K562 (cell line): ENCODE data around the gene YPEL5. TPM values are rescaled to one million over a fixed set of nuclear protein-coding genes. Genes with fewer than 3 reads are reported as not detected.

Source experiments
- ATAC-seq: fragments of 200-7000 bp; cut with Tn5 transposase; 3 replicates; pipeline ENCODE4 v1.9.1; 2020; ENCODE audit warnings: moderate library complexity
- BruUV-seq: library from RNA; stranded (reverse); fragments of 400-500 nt; replicated peaks from 2 replicates; lab custom pipeline; 2021; lab: Mats Ljungman, UMichigan
- CTCF ChIA-PET: fragments of 300-600 bp; formaldehyde crosslinking; extraction: SDS; loops from one replicate; lab custom pipeline; 2021; ENCODE audit warnings: low intra/inter-chr PET ratio; lab: Yijun Ruan, JAX
- POLR2A ChIA-PET: fragments of 300-600, 350-650 bp; sonication (Branson Sonifier 250); formaldehyde crosslinking; extraction: SDS; loops from one replicate; lab custom pipeline; 2021; ENCODE audit warnings: antibody characterized with exemption, inconsistent platforms; lab: Yijun Ruan, JAX
- DNase-seq, 4 experiments: peaks; one replicate each; pipeline versions ENCODE4 v3.0.0 to v3.0.0-alpha.2; 2011 to 2018; ENCODE audit warnings: low spot score in 3 of 4, mixed read lengths in 3 of 4; ENCODE audit errors: extremely low read depth in 1 of 4
- FAIRE-seq: peaks from 2 replicates; lab custom pipeline; 2011; peaks lifted over from hg19 to GRCh38; lab: Jason Lieb, UNC
- H2AFZ ChIP-seq: 2 replicates; pipeline ENCODE4 v1.6.0; 2011; ENCODE audit warnings: low read depth, low read length, control low read depth, inconsistent platforms
- H3K27ac ChIP-seq: fragments of 200-600 bp; 3 replicates; pipeline ENCODE4 v1.8.0; 2011; ENCODE audit warnings: low read depth, mild to moderate bottlenecking, control low read depth, inconsistent platforms, low read length, moderate library complexity, mixed read lengths; ENCODE audit errors: extremely low read depth
- H3K27me3 ChIP-seq, 2 experiments: fragments of 300-600 bp in 1 of 2; 2 replicates in 1 of 2; 3 replicates in 1 of 2; pipeline versions ENCODE4 v1.6.0 to v1.8.0; 2011; ENCODE audit warnings: inconsistent platforms in 2 of 2, low read length in 2 of 2, mild to moderate bottlenecking in 1 of 2, mixed read lengths in 1 of 2, moderate library complexity in 1 of 2; ENCODE audit not compliant: control insufficient read depth in 2 of 2, insufficient read depth in 2 of 2
- H3K36me3 ChIP-seq: fragments of 300-600 bp; 3 replicates; pipeline ENCODE4 v1.8.0; 2011; ENCODE audit warnings: mild to moderate bottlenecking, low read length, inconsistent platforms; ENCODE audit not compliant: control insufficient read depth, insufficient read depth
- H3K4me1 ChIP-seq, 2 experiments: fragments of 200-600 bp in 1 of 2; replicated peaks in 1 of 2; 2 replicates in 1 of 2; 3 replicates in 1 of 2; pipeline versions ENCODE4 v1.5.1 to v1.8.0; 2011; ENCODE audit warnings: inconsistent platforms in 2 of 2, low read length in 2 of 2, mild to moderate bottlenecking in 1 of 2, mixed read lengths in 1 of 2, moderate library complexity in 1 of 2; ENCODE audit not compliant: control insufficient read depth in 2 of 2, insufficient read depth in 2 of 2
- H3K4me2 ChIP-seq: 2 replicates; pipeline ENCODE4 v1.6.1; 2011; ENCODE audit warnings: low read length, control low read depth, inconsistent platforms, mixed read lengths; ENCODE audit not compliant: insufficient read depth
- H3K4me3 ChIP-seq: fragments of 200-600 bp; sonication (generic), shearing (Covaris generic); 2 replicates; pipeline ENCODE4 v1.5.1; 2016; ENCODE audit warnings: control low read depth, inconsistent platforms
- H3K79me2 ChIP-seq: fragments of 200-600 bp; 3 replicates; pipeline ENCODE4 v1.8.0; 2011; ENCODE audit warnings: low read length, inconsistent platforms; ENCODE audit not compliant: control insufficient read depth, insufficient read depth
- H3K9ac ChIP-seq, 2 experiments: 2 replicates each; pipeline versions ENCODE4 v1.6.0 to v1.6.1; 2011; ENCODE audit warnings: low read depth in 2 of 2, low read length in 2 of 2, control low read depth in 1 of 2, inconsistent platforms in 1 of 2, mild to moderate bottlenecking in 1 of 2, mixed read lengths in 1 of 2; ENCODE audit not compliant: insufficient read depth in 1 of 2
- H3K9me1 ChIP-seq: one replicate; pipeline ENCODE4 v1.6.0; 2011; ENCODE audit warnings: inconsistent platforms, mild to moderate bottlenecking, low read length, moderate library complexity; ENCODE audit not compliant: control insufficient read depth, insufficient read depth
- H3K9me3 ChIP-seq: replicated peaks from 2 replicates; pipeline ENCODE4 v1.5.1; 2011; ENCODE audit warnings: low read depth, low read length, inconsistent platforms; ENCODE audit not compliant: control insufficient read depth, insufficient read depth
- H4K20me1 ChIP-seq: replicated peaks from 2 replicates; pipeline ENCODE4 v1.6.1; 2011; ENCODE audit warnings: low read length, inconsistent platforms, mixed read lengths; ENCODE audit not compliant: control insufficient read depth, insufficient read depth
- EGR1 ChIP-seq: fragments of 450-650 bp; conservative IDR thresholded peaks from 2 replicates; pipeline ENCODE4 v1.6.1; 2017; ENCODE audit warnings: mild to moderate bottlenecking
- MTA2 ChIP-seq: fragments of 450-650 bp; IDR thresholded peaks from 2 replicates; pipeline ENCODE4 v1.6.1; 2016; ENCODE audit warnings: low read depth
- MYC ChIP-seq, 2 experiments: fragments of 250-450 bp in 1 of 2; sonication (Bioruptor Pico) in 1 of 2; IDR thresholded peaks; 2 replicates each; pipeline versions ENCODE4 v1.5.1 to v1.6.1; 2012 to 2021; ENCODE audit warnings: low read depth in 2 of 2, borderline replicate concordance in 1 of 2, improper control_type of control experiment in 1 of 2, low read length in 1 of 2, mild to moderate bottlenecking in 1 of 2, moderate library complexity in 1 of 2
- NFE2 ChIP-seq: IDR thresholded peaks from 2 replicates; pipeline ENCODE4 v1.6.1; 2014; ENCODE audit warnings: antibody characterized with exemption, low read depth
- NFRKB ChIP-seq: fragments of 450-650 bp; IDR thresholded peaks from 2 replicates; pipeline ENCODE4 v1.6.1; 2016; ENCODE audit warnings: low read depth
- POLR2A ChIP-seq: fragments of 450-650 bp; conservative IDR thresholded peaks from 2 replicates; pipeline ENCODE4 v1.6.1; 2016
- RCOR1 ChIP-seq, 2 experiments: IDR thresholded peaks; 2 replicates each; pipeline ENCODE4 v1.6.1; 2012; ENCODE audit warnings: low read depth in 2 of 2, low read length in 2 of 2, borderline replicate concordance in 1 of 2, improper control_type of control experiment in 1 of 2
- SMAD1 ChIP-seq: fragments of 150-350 bp; IDR thresholded peaks from 2 replicates; pipeline ENCODE4 v1.6.1; 2014; ENCODE audit warnings: low read length, low read depth; ENCODE audit not compliant: partially characterized antibody
- TCFL5 ChIP-seq: fragments of 250-450 bp; sonication (Bioruptor Pico); conservative IDR thresholded peaks from 2 replicates; pipeline ENCODE4 v1.6.1; 2021; ENCODE audit warnings: mild to moderate bottlenecking, moderate library complexity, matching md5 sums
- ZNF445 ChIP-seq: fragments of 250-450 bp; sonication (Bioruptor Pico); IDR thresholded peaks from 2 replicates; pipeline ENCODE4 v1.4.0; 2020; ENCODE audit warnings: low read depth, mild to moderate bottlenecking, moderate library complexity
- WGBS: fragments of 100-300 bp; shearing (Covaris generic); methylation state at CpG from one replicate; pipeline ENCODE4 v1.1.6; 2016; ENCODE audit warnings: low coverage, mixed read lengths; ENCODE audit not compliant: insufficient coverage; ENCODE audit errors: missing lambda C conversion rate; 5-methylcytosine and 5-hydroxymethylcytosine counted together
- in situ Hi-C: fragments of 300-500 bp; cut with MboI; formaldehyde crosslinking; loops from 4 replicates; pipeline ENCODE4 v1.15.0; 2018; ENCODE audit warnings: inconsistent platforms, mixed read lengths
- intact Hi-C: fragments of 100-400 bp; cut with micrococcal nuclease; formaldehyde crosslinking; loops from 2 replicates; pipeline ENCODE4 v1.14.2; 2022
- polyA plus RNA-seq, 8 experiments: library from polyadenylated mRNA; depleted of rRNA in 4 of 8; stranded (reverse) in 5 of 8; unstranded in 3 of 8; fragments of >200 nt; fragmentation: Nextera tagmentation in 2 of 8; fragmentation: Illumina TruSeq in 1 of 8; extraction: Ambion mirVana in 2 of 8; extraction: Trizol in 1 of 8; gene quantifications; 2 replicates each; pipeline versions ENCODE4 v1.2.1 to v1.2.3, GENCODE V29; 2011 to 2014; ENCODE audit warnings: inconsistent platforms in 1 of 8, missing spikeins in 1 of 8
- total RNA-seq, 7 experiments: library from RNA; depleted of rRNA in 6 of 7; stranded (reverse); fragments of >200 nt in 6 of 7; fragmentation: Illumina TruSeq in 2 of 7; extraction: Trizol in 2 of 7; gene quantifications; 2 replicates each; pipeline versions ENCODE4 v1.2.1 to v1.2.3, GENCODE V29; 2011 to 2021; ENCODE audit warnings: low replicate concordance in 1 of 7
- TF ChIP-seq, protein P1 (sequence below): IDR thresholded peaks from 2 replicates; pipeline ENCODE4 v1.6.1; 2011; ENCODE audit not compliant: insufficient read length; ENCODE audit errors: extremely low read depth
- TF ChIP-seq, protein P2 (sequence below): fragments of 450-650 bp; formaldehyde crosslinking; conservative IDR thresholded peaks from 2 replicates; pipeline ENCODE4 v1.4.0; 2022; ENCODE audit warnings: mild to moderate bottlenecking, missing genetic modification characterization
- TF ChIP-seq, protein P3 (sequence below): fragments of 250-450 bp; sonication (Bioruptor Pico); IDR thresholded peaks from 2 replicates; pipeline ENCODE4 v1.8.0; 2021; ENCODE audit warnings: borderline replicate concordance, mild to moderate bottlenecking, moderate library complexity; ENCODE audit not compliant: poor library complexity, severe bottlenecking
- TF ChIP-seq, protein P4 (sequence below): fragments of 150-350 bp; IDR thresholded peaks from 2 replicates; pipeline ENCODE4 v1.6.1; 2014; ENCODE audit warnings: low read depth, mild to moderate bottlenecking, low read length, borderline replicate concordance
- TF ChIP-seq, protein P5 (sequence below): fragments of 250-450 bp; sonication (Bioruptor Pico); IDR thresholded peaks from 2 replicates; pipeline ENCODE4 v1.8.0; 2021; ENCODE audit warnings: moderate library complexity, mild to moderate bottlenecking, inconsistent platforms

The YPEL5 gene
- total and polyA plus RNA-seq, 9 of the 15 experiments (the other 6 are each of a cell fraction or from before 2014, with no cell fraction given): 5.4 to 34.4 (median 12.3) TPM

DNA sequence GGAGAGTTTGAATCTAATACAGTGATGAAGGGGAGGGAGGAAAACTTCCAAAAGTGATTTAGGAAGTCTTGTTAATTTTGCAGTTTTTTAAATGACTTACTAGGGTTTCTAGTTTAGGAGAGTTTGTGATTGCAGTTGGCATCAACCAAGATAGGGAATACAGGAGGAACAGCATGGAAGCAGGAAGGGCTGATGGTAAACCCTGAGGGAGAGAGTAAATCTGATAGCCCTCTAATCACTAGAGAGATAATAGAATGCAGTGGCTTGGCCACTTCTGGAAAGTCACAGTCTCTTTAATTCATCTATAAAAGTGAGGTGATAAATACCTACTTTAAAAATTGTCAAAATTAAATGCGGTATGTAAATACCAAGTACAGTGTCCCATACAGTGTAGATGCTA is 5.6 kb downstream of the YPEL5 start:
- H3K9ac ChIP-seq: no peak overlapping the region
- no peaks in the 10 kb centered on the region for H3K36me3 ChIP-seq
- no peak overlapping the region for H3K4me2 ChIP-seq
- H3K9me1 ChIP-seq: no peaks in the 10 kb centered on the region
- no peaks in the 10 kb centered on the region for H4K20me1 ChIP-seq
- 100% methylated on average over 1 of the region's 1 CpG for WGBS
- FAIRE-seq (no peak), ATAC-seq (no peak), DNase-seq (no peak)
- POLR2A ChIA-PET: no interaction called here
- H3K27ac ChIP-seq: no peak overlapping the region
- H3K9me3 ChIP-seq: no peaks in the 10 kb centered on the region
- no peak overlapping the region for H2AFZ ChIP-seq
- CTCF ChIA-PET: no interaction called here
- no peaks in the 10 kb centered on the region for H3K79me2 ChIP-seq
- H3K4me1 ChIP-seq: peaks cover 5 to 28% of the 10 kb centered on the region in 2 experiments; a peak in 4 of 5 replicates
- no peaks in the 10 kb centered on the region for H3K27me3 ChIP-seq
- BruUV-seq: no TSS peak
- H3K4me3 ChIP-seq: no peak overlapping the region
- in situ Hi-C loops (loop anchor here (25.0 kb wide), 2 partner anchors 1010 to 1185 kb away; no protein-coding TSS in a partner anchor), intact Hi-C loops (no loop called here)
- TF ChIP-seq, protein P1, sequence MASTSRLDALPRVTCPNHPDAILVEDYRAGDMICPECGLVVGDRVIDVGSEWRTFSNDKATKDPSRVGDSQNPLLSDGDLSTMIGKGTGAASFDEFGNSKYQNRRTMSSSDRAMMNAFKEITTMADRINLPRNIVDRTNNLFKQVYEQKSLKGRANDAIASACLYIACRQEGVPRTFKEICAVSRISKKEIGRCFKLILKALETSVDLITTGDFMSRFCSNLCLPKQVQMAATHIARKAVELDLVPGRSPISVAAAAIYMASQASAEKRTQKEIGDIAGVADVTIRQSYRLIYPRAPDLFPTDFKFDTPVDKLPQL: no peak
- TF ChIP-seq NFRKB: no peak
- no peak for TF ChIP-seq RCOR1 (IDR thresholded peaks at IDR 0.05; ENCODE audit: borderline replicate concordance in 1 of 2, low read depth in 2 of 2, low read length in 2 of 2)
- no peak for TF ChIP-seq TCFL5 (CRISPR knock-in tag)
- TF ChIP-seq, protein P2, sequence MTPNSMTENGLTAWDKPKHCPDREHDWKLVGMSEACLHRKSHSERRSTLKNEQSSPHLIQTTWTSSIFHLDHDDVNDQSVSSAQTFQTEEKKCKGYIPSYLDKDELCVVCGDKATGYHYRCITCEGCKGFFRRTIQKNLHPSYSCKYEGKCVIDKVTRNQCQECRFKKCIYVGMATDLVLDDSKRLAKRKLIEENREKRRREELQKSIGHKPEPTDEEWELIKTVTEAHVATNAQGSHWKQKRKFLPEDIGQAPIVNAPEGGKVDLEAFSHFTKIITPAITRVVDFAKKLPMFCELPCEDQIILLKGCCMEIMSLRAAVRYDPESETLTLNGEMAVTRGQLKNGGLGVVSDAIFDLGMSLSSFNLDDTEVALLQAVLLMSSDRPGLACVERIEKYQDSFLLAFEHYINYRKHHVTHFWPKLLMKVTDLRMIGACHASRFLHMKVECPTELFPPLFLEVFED (CRISPR knock-in tag): no peak
- TF ChIP-seq, protein P3, sequence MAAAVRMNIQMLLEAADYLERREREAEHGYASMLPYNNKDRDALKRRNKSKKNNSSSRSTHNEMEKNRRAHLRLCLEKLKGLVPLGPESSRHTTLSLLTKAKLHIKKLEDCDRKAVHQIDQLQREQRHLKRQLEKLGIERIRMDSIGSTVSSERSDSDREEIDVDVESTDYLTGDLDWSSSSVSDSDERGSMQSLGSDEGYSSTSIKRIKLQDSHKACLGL (CRISPR knock-in tag): no peak
- TF ChIP-seq, protein P4, sequence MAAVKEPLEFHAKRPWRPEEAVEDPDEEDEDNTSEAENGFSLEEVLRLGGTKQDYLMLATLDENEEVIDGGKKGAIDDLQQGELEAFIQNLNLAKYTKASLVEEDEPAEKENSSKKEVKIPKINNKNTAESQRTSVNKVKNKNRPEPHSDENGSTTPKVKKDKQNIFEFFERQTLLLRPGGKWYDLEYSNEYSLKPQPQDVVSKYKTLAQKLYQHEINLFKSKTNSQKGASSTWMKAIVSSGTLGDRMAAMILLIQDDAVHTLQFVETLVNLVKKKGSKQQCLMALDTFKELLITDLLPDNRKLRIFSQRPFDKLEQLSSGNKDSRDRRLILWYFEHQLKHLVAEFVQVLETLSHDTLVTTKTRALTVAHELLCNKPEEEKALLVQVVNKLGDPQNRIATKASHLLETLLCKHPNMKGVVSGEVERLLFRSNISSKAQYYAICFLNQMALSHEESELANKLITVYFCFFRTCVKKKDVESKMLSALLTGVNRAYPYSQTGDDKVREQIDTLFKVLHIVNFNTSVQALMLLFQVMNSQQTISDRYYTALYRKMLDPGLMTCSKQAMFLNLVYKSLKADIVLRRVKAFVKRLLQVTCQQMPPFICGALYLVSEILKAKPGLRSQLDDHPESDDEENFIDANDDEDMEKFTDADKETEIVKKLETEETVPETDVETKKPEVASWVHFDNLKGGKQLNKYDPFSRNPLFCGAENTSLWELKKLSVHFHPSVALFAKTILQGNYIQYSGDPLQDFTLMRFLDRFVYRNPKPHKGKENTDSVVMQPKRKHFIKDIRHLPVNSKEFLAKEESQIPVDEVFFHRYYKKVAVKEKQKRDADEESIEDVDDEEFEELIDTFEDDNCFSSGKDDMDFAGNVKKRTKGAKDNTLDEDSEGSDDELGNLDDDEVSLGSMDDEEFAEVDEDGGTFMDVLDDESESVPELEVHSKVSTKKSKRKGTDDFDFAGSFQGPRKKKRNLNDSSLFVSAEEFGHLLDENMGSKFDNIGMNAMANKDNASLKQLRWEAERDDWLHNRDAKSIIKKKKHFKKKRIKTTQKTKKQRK: no peak
- no peak for TF ChIP-seq EGR1
- TF ChIP-seq MTA2: no peak
- TF ChIP-seq SMAD1: no peak
- no peak for TF ChIP-seq NFE2
- TF ChIP-seq ZNF445 (CRISPR knock-in tag): no peak
- no peak for TF ChIP-seq POLR2A
- no peak for TF ChIP-seq MYC (IDR thresholded peaks at IDR 0.05; ENCODE audit: low read depth, low read length)
- no peak for TF ChIP-seq MYC (CRISPR knock-in tag; IDR thresholded peaks at IDR 0.05; ENCODE audit: borderline replicate concordance, low read depth)
- TF ChIP-seq, protein P5, sequence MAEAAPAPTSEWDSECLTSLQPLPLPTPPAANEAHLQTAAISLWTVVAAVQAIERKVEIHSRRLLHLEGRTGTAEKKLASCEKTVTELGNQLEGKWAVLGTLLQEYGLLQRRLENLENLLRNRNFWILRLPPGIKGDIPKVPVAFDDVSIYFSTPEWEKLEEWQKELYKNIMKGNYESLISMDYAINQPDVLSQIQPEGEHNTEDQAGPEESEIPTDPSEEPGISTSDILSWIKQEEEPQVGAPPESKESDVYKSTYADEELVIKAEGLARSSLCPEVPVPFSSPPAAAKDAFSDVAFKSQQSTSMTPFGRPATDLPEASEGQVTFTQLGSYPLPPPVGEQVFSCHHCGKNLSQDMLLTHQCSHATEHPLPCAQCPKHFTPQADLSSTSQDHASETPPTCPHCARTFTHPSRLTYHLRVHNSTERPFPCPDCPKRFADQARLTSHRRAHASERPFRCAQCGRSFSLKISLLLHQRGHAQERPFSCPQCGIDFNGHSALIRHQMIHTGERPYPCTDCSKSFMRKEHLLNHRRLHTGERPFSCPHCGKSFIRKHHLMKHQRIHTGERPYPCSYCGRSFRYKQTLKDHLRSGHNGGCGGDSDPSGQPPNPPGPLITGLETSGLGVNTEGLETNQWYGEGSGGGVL: no peak
